NCI-H128 (cell line): Measurements from ENCODE around the gene GNG7.
"Not testable (repeated sequence)": the region's sequence is repeated elsewhere in the genome, so short reads cannot be mapped to it uniquely, and the experiment has no call there.

Experiments used
- DNase-seq: peaks from one replicate; lab custom pipeline; 2025; ENCODE audit not compliant: unreplicated experiment; lab: John Stamatoyannopoulos, UW

GNG7 gene

GRCh38 chr19:2646866-2647535 is 55.5 kb downstream of the GNG7 start:
- no peak for DNase-seq

GRCh38 chr19:2645826-2646225 is 56.7 kb downstream of the GNG7 start:
- DNase-seq = no peak

GRCh38 chr19:2643123-2643737 is 59.3 kb downstream of the GNG7 start:
- DNase-seq = not testable (repeated sequence)

- DNase-seq = no peak
These were observed 61.2 kb downstream of the GNG7 start for GRCh38 chr19:2641332-2641698.

GRCh38 chr19:2640563-2641331 is 61.7 kb downstream of the GNG7 start:
- DNase-seq = no peak

- no peak for DNase-seq
These were observed 62.5 kb downstream of the GNG7 start for GRCh38 chr19:2639999-2640398.

GRCh38 chr19:2638417-2638940 is 64.0 kb downstream of the GNG7 start:
- DNase-seq = no peak

GRCh38 chr19:2636897-2637683 is 65.4 kb downstream of the GNG7 start:
- no peak for DNase-seq

GRCh38 chr19:2636141-2636896 is 66.2 kb downstream of the GNG7 start:
- no peak for DNase-seq

GRCh38 chr19:2634960-2635359 is 67.5 kb downstream of the GNG7 start:
- no peak for DNase-seq

GRCh38 chr19:2634228-2634951 is 68.1 kb downstream of the GNG7 start:
- DNase-seq = no peak

- DNase-seq = no peak
These were observed 68.8 kb downstream of the GNG7 start for GRCh38 chr19:2633693-2634075.

GRCh38 chr19:2631213-2631821 is 71.2 kb downstream of the GNG7 start:
- no peak for DNase-seq

- DNase-seq = no peak
These were observed 72.0 kb downstream of the GNG7 start for GRCh38 chr19:2630352-2631001.

GRCh38 chr19:2629491-2630351 is 72.8 kb downstream of the GNG7 start:
- DNase-seq = no peak

- no peak for DNase-seq
These were observed 73.9 kb downstream of the GNG7 start for GRCh38 chr19:2628597-2628996.

GRCh38 chr19:2627855-2628254 is 74.6 kb downstream of the GNG7 start:
- no peak for DNase-seq

- no peak for DNase-seq
These were observed 75.1 kb downstream of the GNG7 start for GRCh38 chr19:2627319-2627829.
